ENCODE data around the gene OSBPL3.

The OSBPL3 gene

GRCh38 chr7:24752073-24752800, 227.7 kb downstream of the OSBPL3 start:
- no peak for DNase-seq

GRCh38 chr7:24751484-24751883, 228.5 kb downstream of the OSBPL3 start:
- no peak for DNase-seq

GRCh38 chr7:24750441-24751055, 229.4 kb downstream of the OSBPL3 start:
- no peak for DNase-seq

GRCh38 chr7:24748521-24748920, 231.5 kb downstream of the OSBPL3 start:
- DNase-seq, result no peak

Data from fibroblast of skin of right quadriceps (primary cell).